ENCODE results near the gene EDAR.

The EDAR gene

DNA sequence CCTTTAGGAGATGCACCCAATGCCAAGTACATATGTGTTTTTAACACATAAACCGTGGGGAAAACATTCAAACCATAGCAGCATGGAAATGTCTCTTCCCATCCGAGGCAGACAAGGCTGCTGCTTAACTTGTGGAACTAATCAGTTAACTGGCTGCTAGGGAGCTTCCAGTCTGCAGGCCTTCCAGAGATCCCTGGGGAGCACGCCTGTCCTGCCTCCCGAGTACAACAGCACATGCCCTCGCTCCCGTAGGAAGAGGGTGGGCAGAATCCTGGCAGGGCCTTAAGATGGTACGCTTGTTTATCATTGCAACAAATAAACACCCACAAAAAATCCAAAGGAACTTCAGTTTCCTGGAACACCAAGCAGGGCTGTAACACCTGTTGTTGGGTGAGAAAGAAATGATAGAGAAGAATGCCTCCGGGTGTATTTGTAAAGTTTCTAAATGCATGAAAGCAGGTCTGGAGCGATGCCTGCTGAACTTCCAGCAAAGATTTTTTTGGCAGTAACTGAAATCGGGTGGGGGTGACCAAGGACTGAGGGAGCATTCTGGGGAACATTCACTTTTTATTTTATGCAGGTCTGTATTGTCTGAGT, 56.2 kb downstream of the EDAR start:
- TF ChIP-seq, protein P1, sequence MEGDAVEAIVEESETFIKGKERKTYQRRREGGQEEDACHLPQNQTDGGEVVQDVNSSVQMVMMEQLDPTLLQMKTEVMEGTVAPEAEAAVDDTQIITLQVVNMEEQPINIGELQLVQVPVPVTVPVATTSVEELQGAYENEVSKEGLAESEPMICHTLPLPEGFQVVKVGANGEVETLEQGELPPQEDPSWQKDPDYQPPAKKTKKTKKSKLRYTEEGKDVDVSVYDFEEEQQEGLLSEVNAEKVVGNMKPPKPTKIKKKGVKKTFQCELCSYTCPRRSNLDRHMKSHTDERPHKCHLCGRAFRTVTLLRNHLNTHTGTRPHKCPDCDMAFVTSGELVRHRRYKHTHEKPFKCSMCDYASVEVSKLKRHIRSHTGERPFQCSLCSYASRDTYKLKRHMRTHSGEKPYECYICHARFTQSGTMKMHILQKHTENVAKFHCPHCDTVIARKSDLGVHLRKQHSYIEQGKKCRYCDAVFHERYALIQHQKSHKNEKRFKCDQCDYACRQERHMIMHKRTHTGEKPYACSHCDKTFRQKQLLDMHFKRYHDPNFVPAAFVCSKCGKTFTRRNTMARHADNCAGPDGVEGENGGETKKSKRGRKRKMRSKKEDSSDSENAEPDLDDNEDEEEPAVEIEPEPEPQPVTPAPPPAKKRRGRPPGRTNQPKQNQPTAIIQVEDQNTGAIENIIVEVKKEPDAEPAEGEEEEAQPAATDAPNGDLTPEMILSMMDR (IDR thresholded peaks at IDR 0.05) = no peak
- no peak for DNase-seq (ENCODE audit: low spot score)
- no peak overlapping the region for H3K27ac ChIP-seq

DNA sequence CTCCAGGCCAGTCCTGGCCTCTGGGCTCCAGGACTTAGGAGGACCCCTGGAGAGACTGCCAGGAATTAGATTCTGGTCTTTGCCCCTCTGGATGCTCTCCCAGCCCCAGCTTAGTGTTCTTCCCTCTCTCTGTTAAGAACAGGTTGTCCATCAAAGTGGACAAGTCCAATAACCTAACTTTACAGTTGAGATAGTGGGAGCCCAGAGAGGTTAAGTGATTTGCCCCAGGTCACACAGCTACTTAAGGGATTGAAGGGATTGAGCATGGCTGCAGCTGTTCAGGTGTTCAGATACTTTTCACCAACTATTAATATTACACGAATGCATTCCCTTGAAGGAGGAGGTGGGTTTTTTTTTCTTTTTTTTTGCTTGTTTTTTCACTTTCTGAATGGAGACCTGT, 57.6 kb downstream of the EDAR start:
- TF ChIP-seq, protein P1 (IDR thresholded peaks at IDR 0.05) = no peak
- Histone ChIP-seq H3K27ac (no peak overlapping the region), H3K4me3 (no peak overlapping the region)
- no peak for DNase-seq (ENCODE audit: low spot score)

More for the DNA sequence above, 56.2 kb downstream of the EDAR start:
- H3K4me3 ChIP-seq = no peak overlapping the region

DNA sequence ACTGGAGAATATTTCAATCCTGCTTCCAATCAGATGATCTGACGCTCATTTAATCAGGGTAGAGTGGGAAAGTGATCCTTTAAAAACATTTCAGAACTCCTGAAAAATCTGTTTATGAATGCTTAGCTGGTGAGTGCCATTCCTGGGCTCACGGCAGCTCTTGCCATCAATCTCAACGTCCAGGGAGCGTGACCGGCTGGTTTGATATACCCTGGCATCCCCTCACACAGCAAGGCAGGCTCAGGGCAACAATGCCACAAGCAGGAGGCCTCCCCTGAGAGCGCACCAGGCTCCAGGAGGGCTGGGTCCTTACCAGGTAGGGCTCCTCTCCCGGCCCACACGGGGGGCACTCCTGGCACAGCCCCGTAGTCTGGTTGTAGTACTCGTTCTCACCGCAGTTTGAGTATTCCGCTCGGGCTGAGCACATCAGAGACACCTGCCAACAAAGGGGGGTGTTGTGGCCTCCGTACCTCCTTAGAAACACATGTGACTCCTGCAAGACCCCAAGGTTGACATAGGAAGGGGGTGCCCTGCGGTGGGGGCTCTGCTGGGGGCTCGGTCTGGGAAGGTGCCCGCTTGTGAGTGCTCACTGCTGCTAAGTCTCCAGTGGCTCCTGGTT, 59.1 kb downstream of the EDAR start:
- Histone ChIP-seq H3K4me3 (no peak overlapping the region), H3K27ac (no peak overlapping the region)
- DNase-seq (ENCODE audit: low spot score) = no peak
- TF ChIP-seq, protein P1 (IDR thresholded peaks at IDR 0.05) = no peak

DNA sequence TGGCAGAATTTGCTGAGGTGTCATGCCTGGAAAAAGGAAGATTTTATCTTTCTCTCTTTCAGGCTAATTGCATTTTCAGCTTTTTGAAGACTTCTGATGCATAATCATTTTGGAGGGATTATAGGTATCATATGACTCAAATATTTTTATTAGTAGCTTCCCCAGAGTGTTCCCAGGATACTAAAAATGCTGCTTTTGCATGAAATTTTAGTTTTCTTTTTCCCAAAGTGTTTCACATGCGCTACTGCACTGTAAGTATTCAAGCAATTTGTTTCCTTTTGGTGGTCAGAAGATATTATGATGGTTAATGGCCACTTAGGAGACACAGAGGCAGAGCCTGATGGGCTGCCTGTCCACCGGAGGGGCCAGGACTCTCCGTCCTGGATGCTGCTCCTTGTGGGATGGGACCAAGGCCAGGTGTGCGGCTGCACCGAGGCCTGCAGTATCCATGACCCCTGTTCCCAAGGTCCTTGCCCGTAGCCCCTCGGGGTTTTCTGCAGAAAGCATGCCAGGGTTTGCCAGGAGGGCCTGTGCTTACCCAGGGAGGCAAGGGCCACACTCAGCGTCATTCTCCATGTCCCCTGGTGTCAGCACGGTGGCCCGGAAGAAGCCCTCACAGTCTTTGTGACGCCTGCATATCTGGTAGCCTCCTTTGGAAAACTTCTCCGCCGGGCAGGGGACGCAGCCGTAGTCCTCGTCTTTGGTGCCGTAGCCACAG, 60.2 kb downstream of the EDAR start:
- H3K4me3 ChIP-seq = no peak overlapping the region
- no peak overlapping the region for H3K27ac ChIP-seq
- TF ChIP-seq, protein P1 (IDR thresholded peaks at IDR 0.05) = peak; percentile 4
- DNase-seq (ENCODE audit: low spot score) = no peak

DNA sequence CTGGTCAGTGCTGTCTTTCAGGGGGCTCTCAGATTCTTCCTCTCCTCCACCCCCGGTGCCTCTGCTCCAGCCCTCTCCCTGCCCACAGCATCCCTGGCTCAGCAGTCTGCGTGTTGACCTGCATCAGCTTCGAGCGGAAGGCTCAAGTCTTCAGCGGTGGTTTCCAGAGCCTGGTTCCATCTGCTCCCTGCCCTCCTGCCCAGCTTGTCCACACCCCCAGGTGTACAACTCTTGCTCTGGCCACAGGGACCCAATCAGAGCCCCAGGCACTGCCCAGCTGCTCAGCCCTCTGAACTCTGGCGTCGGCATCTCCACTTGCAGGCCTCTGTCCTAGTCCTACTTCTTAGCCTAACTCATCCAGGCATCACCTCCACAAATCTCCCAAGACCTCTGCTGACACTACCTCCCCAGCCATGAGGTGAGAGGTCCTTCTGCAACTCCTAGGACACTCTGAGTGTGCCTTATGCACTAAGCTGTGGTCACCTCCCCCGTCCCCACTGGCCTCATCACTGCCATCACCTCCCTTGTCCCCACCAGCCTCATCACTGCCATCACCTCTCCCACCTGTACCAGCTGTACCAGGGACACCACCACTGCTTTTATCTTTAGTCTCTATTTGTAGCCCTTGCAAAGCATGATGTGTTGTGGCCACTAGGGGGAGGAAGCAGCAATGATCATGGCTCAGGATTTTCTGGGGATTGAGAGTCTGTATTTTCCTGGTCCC, 60.9 kb downstream of the EDAR start:
- no peak overlapping the region for H3K27ac ChIP-seq
- TF ChIP-seq, protein P1 (IDR thresholded peaks at IDR 0.05) = peak; percentile 59
- H3K4me3 ChIP-seq = no peak overlapping the region
- no peak for DNase-seq (ENCODE audit: low spot score)

DNA sequence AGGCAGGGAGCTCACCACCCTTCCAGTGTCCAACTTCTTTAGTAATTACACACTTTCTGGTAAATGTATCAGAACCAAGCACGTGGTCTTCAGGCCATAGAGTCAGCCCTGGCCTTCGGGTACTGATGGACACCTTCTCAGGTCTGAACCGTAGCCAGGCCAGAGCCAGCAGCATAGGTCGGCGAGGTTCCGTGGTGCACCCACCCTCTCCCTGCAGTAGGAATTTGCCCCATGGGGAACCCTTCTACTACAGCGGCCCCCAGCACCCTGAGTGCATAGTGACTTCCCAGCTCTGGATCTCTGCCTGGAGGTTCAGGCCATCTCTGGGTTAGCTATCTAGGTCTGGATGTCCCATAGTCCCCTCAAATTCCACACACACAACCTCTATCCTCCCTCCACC, 61.6 kb downstream of the EDAR start:
- TF ChIP-seq, protein P1 (IDR thresholded peaks at IDR 0.05) = no peak
- no peak overlapping the region for H3K27ac ChIP-seq
- H3K4me3 ChIP-seq = no peak overlapping the region
- no peak for DNase-seq (ENCODE audit: low spot score)
